Measurements from ENCODE around the gene NSD2.
"Not testable (repeated sequence)": the region's sequence is repeated elsewhere in the genome, so short reads cannot be mapped to it uniquely, and the experiment has no call there.

- TF ChIP-seq CTCF, POLR2A (IDR thresholded peaks at IDR 0.05): not testable (repeated sequence)
These were observed 150.3 kb downstream of the NSD2 start for GRCh38 chr4:2021358-2022018.
